RKO (cell line): ENCODE data around the gene ST6GALNAC6.

Experiments used
- DNase-seq: peaks from one replicate; pipeline ENCODE4 v3.0.0-alpha.2; 2016; ENCODE audit warnings: low spot score

ST6GALNAC6 gene

GRCh38 chr9:127916720-127917581 lies 17.5 kb upstream of the ST6GALNAC6 start, which contains the start of gene ST6GALNAC4:
ST6GALNAC4 (minus strand) TSS chr9:127917041; CDS start chr9:127916419, 622 bp downstream.
- DNase-seq: peak; percentile 97

GRCh38 chr9:127915801-127916719 lies 16.7 kb upstream of the ST6GALNAC6 start:
- peak; percentile 88 for DNase-seq

GRCh38 chr9:127915325-127915752 lies 15.9 kb upstream of the ST6GALNAC6 start:
- DNase-seq: peak; percentile 99

GRCh38 chr9:127913682-127914081 lies 14.3 kb upstream of the ST6GALNAC6 start:
- DNase-seq: no peak

GRCh38 chr9:127912882-127913281 lies 13.5 kb upstream of the ST6GALNAC6 start:
- peak; percentile 85 for DNase-seq

- no peak for DNase-seq
Measured at GRCh38 chr9:127912296-127912695, 12.9 kb upstream of the ST6GALNAC6 start.

- peak; percentile 69 for DNase-seq
Measured at GRCh38 chr9:127910613-127911205, 11.3 kb upstream of the ST6GALNAC6 start.

- no peak for DNase-seq
Measured at GRCh38 chr9:127909839-127910273, 10.5 kb upstream of the ST6GALNAC6 start.

- no peak for DNase-seq
Measured at GRCh38 chr9:127908660-127908926, 9.2 kb upstream of the ST6GALNAC6 start.

- no peak for DNase-seq
Measured at GRCh38 chr9:127907867-127908659, 8.7 kb upstream of the ST6GALNAC6 start.

- no peak for DNase-seq
Measured at GRCh38 chr9:127905788-127906191, 6.4 kb upstream of the ST6GALNAC6 start.

GRCh38 chr9:127905004-127905728 lies 5.8 kb upstream of the ST6GALNAC6 start:
- peak; percentile 69 for DNase-seq

- no peak for DNase-seq
Measured at GRCh38 chr9:127904561-127905003, 5.2 kb upstream of the ST6GALNAC6 start.

- peak; percentile 84 for DNase-seq
Measured at GRCh38 chr9:127903557-127904475, 4.4 kb upstream of the ST6GALNAC6 start.

- DNase-seq: peak; percentile 94
Measured at GRCh38 chr9:127898433-127899127, 823 bp downstream of the ST6GALNAC6 start.

GRCh38 chr9:127897193-127897692 lies 2.2 kb downstream of the ST6GALNAC6 start:
- peak; percentile 87 for DNase-seq

- no peak for DNase-seq
Measured at GRCh38 chr9:127896395-127897192, 2.8 kb downstream of the ST6GALNAC6 start.

GRCh38 chr9:127895811-127896210 lies 3.6 kb downstream of the ST6GALNAC6 start:
- DNase-seq: no peak
